Neural cell (in vitro differentiated cells): ENCODE results near the gene FBXW2. TPM values are rescaled to one million over a fixed set of nuclear protein-coding genes. Genes with fewer than 3 reads are reported as not detected.

ENCODE experiments used
- H2AFZ ChIP-seq: fragments of 200-600, 300-800 bp; sonication (generic), shearing (Covaris generic); 2 replicates; pipeline ENCODE4 v1.6.0; 2014; ENCODE audit warnings: low read depth, mild to moderate bottlenecking, antibody characterized with exemption, low read length, moderate library complexity
- H3F3A ChIP-seq: fragments of 200-600 bp; shearing (Covaris generic); 2 replicates; pipeline ENCODE4 v1.6.1; 2016; ENCODE audit warnings: mild to moderate bottlenecking, moderate library complexity, mixed read lengths, antibody characterized with exemption, low read length; ENCODE audit not compliant: insufficient read depth, poor library complexity, severe bottlenecking
- H3K27ac ChIP-seq: fragments of 200-600, 300-800 bp; sonication (generic), shearing (Covaris generic); 2 replicates; pipeline ENCODE4 v1.5.1; 2014; ENCODE audit warnings: mild to moderate bottlenecking, low read length, moderate library complexity
- H3K27me3 ChIP-seq: fragments of 300-800, 200-600 bp; sonication (generic), shearing (Covaris generic); 2 replicates; pipeline ENCODE4 v1.6.0; 2014; ENCODE audit warnings: mild to moderate bottlenecking, low read depth, low read length, moderate library complexity; ENCODE audit not compliant: insufficient read depth
- H3K36me3 ChIP-seq: fragments of 300-800, 200-600 bp; sonication (generic), shearing (Covaris generic); 2 replicates; pipeline ENCODE4 v1.5.1; 2014; ENCODE audit warnings: mild to moderate bottlenecking, antibody characterized with exemption, low read length, moderate library complexity; ENCODE audit not compliant: insufficient read depth
- H3K4me2 ChIP-seq: fragments of 300-800, 200-600 bp; sonication (generic), shearing (Covaris generic); 2 replicates; pipeline ENCODE4 v1.6.0; 2014; ENCODE audit warnings: mild to moderate bottlenecking, low read length
- H3K4me3 ChIP-seq: fragments of 300-800, 200-600 bp; sonication (generic), shearing (Covaris generic); 2 replicates; pipeline ENCODE4 v1.5.1; 2014; ENCODE audit warnings: mild to moderate bottlenecking, low read length, moderate library complexity
- H3K79me2 ChIP-seq: fragments of 200-600 bp; shearing (Covaris generic); replicated peaks from 2 replicates; pipeline ENCODE4 v1.6.0; 2014; ENCODE audit warnings: mild to moderate bottlenecking, low read length, moderate library complexity; ENCODE audit not compliant: insufficient read depth
- H3K9ac ChIP-seq: fragments of 300-800, 200-600 bp; sonication (generic), shearing (Covaris generic); 2 replicates; pipeline ENCODE4 v1.6.1; 2016; ENCODE audit warnings: mild to moderate bottlenecking, low read length, mixed read lengths
- H3K9me2 ChIP-seq: fragments of 200-600 bp; shearing (Covaris generic); 2 replicates; pipeline ENCODE4 v1.6.1; 2016; ENCODE audit warnings: mild to moderate bottlenecking, low read length, mixed read lengths; ENCODE audit not compliant: insufficient read depth
- H3K9me3 ChIP-seq: fragments of 200-600, 300-800 bp; sonication (generic), shearing (Covaris generic); 2 replicates; pipeline ENCODE4 v1.6.1; 2016; ENCODE audit warnings: mild to moderate bottlenecking, mixed run types, low read length, moderate library complexity, mixed read lengths
- H4K20me1 ChIP-seq: fragments of 200-600 bp; shearing (Covaris generic); 2 replicates; pipeline ENCODE4 v1.6.1; 2016; ENCODE audit warnings: mild to moderate bottlenecking, mixed run types; ENCODE audit not compliant: insufficient read depth
- EP300 ChIP-seq: fragments of 450-650 bp; conservative IDR thresholded peaks from 2 replicates; pipeline ENCODE4 v1.6.1; 2014; ENCODE audit warnings: antibody characterized with exemption, mild to moderate bottlenecking, moderate library complexity; ENCODE audit not compliant: poor library complexity, severe bottlenecking
- EZH2 ChIP-seq: fragments of 200-600, 300-800 bp; shearing (Covaris generic), sonication (generic); IDR thresholded peaks from 2 replicates; pipeline ENCODE4 v1.6.1; 2014; ENCODE audit warnings: antibody characterized with exemption, low read length, borderline replicate concordance, mild to moderate bottlenecking; ENCODE audit not compliant: insufficient read depth, poor library complexity, severe bottlenecking
- MXI1 ChIP-seq: fragments of 450-650 bp; conservative IDR thresholded peaks from 2 replicates; pipeline ENCODE4 v1.6.1; 2014; ENCODE audit warnings: antibody characterized with exemption, mild to moderate bottlenecking; ENCODE audit not compliant: poor library complexity, severe bottlenecking
- POLR2AphosphoS5 ChIP-seq: IDR thresholded peaks from 2 replicates; pipeline ENCODE4 v1.6.1; 2012
- RAD21 ChIP-seq: fragments of 450-650 bp; conservative IDR thresholded peaks from 2 replicates; pipeline ENCODE4 v1.6.1; 2014; ENCODE audit warnings: antibody characterized with exemption, mild to moderate bottlenecking, moderate library complexity
- SMC3 ChIP-seq: fragments of 450-650 bp; conservative IDR thresholded peaks from 2 replicates; pipeline ENCODE4 v1.6.1; 2014; ENCODE audit warnings: antibody characterized with exemption, mild to moderate bottlenecking, moderate library complexity; ENCODE audit not compliant: poor library complexity
- TAF1 ChIP-seq: IDR thresholded peaks from 2 replicates; pipeline ENCODE4 v1.6.1; 2012; ENCODE audit warnings: low read depth
- polyA plus RNA-seq: library from polyadenylated mRNA; depleted of rRNA; stranded (reverse); fragments of >200 nt; gene quantifications from 2 replicates; pipeline ENCODE4 v1.2.3, GENCODE V29; 2014
- TF ChIP-seq, protein P1 (sequence below): IDR thresholded peaks from 2 replicates; pipeline ENCODE4 v1.6.1; 2012; ENCODE audit warnings: borderline replicate concordance
- TF ChIP-seq, protein P2 (sequence below): fragments of 450-650 bp; IDR thresholded peaks from 2 replicates; pipeline ENCODE4 v1.5.1; 2014; ENCODE audit warnings: antibody characterized with exemption, mild to moderate bottlenecking, moderate library complexity; ENCODE audit not compliant: poor library complexity, severe bottlenecking

FBXW2 gene
- polyA plus RNA-seq, 1 donor from 2014 or later, result 49.5 TPM

DNA sequence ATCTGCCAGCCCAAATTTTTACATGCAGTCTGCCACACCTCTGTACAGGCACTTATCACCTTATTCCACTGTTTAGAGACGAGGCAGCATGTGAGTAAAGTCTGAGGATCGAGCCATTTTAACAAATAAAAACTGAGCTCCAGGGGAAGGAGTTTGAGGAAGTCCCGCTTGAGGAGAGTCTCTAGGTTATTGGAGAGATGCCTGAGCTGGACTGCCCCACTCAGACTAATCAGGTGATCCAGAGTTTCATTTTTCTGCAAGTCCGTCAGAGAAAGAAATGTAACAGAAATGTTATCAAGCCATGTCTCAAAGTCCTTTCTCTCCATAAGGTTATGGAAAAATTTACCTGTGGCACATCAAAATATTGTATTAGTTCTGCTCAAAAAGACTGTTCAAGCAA, 5.3 kb downstream of the FBXW2 start:
- H3K36me3 ChIP-seq, result no peaks in the 10 kb centered on the region
- H3K9me2 ChIP-seq, result no peaks in the 10 kb centered on the region
- H3K27ac ChIP-seq, result no peak overlapping the region
- H3K4me3 ChIP-seq, result no peak overlapping the region
- H4K20me1 ChIP-seq, result no peaks in the 10 kb centered on the region
- H3K9me3 ChIP-seq, result no peaks in the 10 kb centered on the region
- TF ChIP-seq RAD21 (no peak), SMC3 (no peak), EP300 (no peak), MXI1 (no peak), TAF1 (no peak), POLR2AphosphoS5 (no peak), EZH2 (no peak)
- TF ChIP-seq, protein P1, sequence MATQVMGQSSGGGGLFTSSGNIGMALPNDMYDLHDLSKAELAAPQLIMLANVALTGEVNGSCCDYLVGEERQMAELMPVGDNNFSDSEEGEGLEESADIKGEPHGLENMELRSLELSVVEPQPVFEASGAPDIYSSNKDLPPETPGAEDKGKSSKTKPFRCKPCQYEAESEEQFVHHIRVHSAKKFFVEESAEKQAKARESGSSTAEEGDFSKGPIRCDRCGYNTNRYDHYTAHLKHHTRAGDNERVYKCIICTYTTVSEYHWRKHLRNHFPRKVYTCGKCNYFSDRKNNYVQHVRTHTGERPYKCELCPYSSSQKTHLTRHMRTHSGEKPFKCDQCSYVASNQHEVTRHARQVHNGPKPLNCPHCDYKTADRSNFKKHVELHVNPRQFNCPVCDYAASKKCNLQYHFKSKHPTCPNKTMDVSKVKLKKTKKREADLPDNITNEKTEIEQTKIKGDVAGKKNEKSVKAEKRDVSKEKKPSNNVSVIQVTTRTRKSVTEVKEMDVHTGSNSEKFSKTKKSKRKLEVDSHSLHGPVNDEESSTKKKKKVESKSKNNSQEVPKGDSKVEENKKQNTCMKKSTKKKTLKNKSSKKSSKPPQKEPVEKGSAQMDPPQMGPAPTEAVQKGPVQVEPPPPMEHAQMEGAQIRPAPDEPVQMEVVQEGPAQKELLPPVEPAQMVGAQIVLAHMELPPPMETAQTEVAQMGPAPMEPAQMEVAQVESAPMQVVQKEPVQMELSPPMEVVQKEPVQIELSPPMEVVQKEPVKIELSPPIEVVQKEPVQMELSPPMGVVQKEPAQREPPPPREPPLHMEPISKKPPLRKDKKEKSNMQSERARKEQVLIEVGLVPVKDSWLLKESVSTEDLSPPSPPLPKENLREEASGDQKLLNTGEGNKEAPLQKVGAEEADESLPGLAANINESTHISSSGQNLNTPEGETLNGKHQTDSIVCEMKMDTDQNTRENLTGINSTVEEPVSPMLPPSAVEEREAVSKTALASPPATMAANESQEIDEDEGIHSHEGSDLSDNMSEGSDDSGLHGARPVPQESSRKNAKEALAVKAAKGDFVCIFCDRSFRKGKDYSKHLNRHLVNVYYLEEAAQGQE, result no peak
- TF ChIP-seq, protein P2, sequence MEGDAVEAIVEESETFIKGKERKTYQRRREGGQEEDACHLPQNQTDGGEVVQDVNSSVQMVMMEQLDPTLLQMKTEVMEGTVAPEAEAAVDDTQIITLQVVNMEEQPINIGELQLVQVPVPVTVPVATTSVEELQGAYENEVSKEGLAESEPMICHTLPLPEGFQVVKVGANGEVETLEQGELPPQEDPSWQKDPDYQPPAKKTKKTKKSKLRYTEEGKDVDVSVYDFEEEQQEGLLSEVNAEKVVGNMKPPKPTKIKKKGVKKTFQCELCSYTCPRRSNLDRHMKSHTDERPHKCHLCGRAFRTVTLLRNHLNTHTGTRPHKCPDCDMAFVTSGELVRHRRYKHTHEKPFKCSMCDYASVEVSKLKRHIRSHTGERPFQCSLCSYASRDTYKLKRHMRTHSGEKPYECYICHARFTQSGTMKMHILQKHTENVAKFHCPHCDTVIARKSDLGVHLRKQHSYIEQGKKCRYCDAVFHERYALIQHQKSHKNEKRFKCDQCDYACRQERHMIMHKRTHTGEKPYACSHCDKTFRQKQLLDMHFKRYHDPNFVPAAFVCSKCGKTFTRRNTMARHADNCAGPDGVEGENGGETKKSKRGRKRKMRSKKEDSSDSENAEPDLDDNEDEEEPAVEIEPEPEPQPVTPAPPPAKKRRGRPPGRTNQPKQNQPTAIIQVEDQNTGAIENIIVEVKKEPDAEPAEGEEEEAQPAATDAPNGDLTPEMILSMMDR, result no peak
- H3K79me2 ChIP-seq, result peaks cover 41% of the 10 kb centered on the region
- H3F3A ChIP-seq, result no peaks in the 10 kb centered on the region
- no peak overlapping the region for H3K4me2 ChIP-seq
- H3K9ac ChIP-seq, result no peak overlapping the region
- no peaks in the 10 kb centered on the region for H3K27me3 ChIP-seq
- H2AFZ ChIP-seq, result no peak overlapping the region

DNA sequence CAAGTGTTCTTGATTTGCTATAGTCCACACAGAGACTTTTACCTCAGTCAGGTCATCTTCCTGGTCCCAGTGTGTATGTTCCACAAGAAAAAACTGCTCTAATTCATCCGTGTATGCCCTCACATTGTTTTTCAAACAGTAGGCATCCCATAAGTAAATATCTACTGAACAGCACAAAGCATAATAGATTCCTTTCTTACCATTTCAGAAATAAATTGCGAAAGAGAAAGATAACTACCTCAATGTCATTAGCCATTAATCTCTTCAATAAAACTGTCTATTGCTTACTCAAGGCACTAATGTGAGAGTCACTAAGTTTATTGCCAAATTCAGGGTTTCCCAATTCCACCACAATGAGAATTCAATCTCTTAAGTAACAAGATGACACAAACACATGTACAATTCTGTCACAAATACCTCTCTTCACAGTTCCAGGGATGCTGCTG, 9.6 kb downstream of the FBXW2 start:
- Histone ChIP-seq H3K27me3 (no peaks in the 10 kb centered on the region), H4K20me1 (no peaks in the 10 kb centered on the region), H3F3A (no peaks in the 10 kb centered on the region), H3K36me3 (no peaks in the 10 kb centered on the region), H2AFZ (no peak overlapping the region), H3K9ac (no peak overlapping the region), H3K27ac (no peak overlapping the region), H3K9me2 (no peaks in the 10 kb centered on the region), H3K9me3 (no peaks in the 10 kb centered on the region), H3K4me2 (no peak overlapping the region), H3K4me3 (no peak overlapping the region), H3K79me2 (peaks cover 9% of the 10 kb centered on the region)
- TF ChIP-seq POLR2AphosphoS5, result no peak
- TF ChIP-seq, protein P1, result no peak
- TF ChIP-seq, protein P2, result no peak
- no peak for TF ChIP-seq SMC3
- TF ChIP-seq TAF1, result no peak
- TF ChIP-seq EP300, result no peak
- no peak for TF ChIP-seq RAD21
- TF ChIP-seq EZH2, result no peak
- no peak for TF ChIP-seq MXI1
